Sciatic nerve (tissue), 2 donors: ENCODE data around the gene USP25. TPM values are rescaled to one million over a fixed set of nuclear protein-coding genes. Genes with fewer than 3 reads are reported as not detected.

Experiments used
- ATAC-seq: fragments of 200-7000 bp; cut with Tn5 transposase; one replicate; pipeline ENCODE4 v1.9.1; 2020; ENCODE audit warnings: mild to moderate bottlenecking, moderate library complexity
- DNase-seq: peaks from one replicate; pipeline ENCODE4 v3.0.0-alpha.2; 2020; ENCODE audit warnings: low spot score
- intact Hi-C: fragments of 100-400 bp; cut with DNase I; formaldehyde crosslinking; loops from one replicate; pipeline ENCODE4 v1.14.2; 2022
- total RNA-seq: library from RNA; stranded (reverse); fragmentation: NEBNext Ultra II Directional; extraction: Animal tissue kit (Norgen Biotek cat#: 25700); gene quantifications from one replicate; pipeline ENCODE4 v1.2.1, GENCODE V29; 2021
- donor health status: DM: no; HTN: no; CAD: no.
- donor health status: DM: no; HTN: no; CAD: no.

Gene USP25
- total RNA-seq, 1 donor from 2014 or later = 95.2 TPM

DNA sequence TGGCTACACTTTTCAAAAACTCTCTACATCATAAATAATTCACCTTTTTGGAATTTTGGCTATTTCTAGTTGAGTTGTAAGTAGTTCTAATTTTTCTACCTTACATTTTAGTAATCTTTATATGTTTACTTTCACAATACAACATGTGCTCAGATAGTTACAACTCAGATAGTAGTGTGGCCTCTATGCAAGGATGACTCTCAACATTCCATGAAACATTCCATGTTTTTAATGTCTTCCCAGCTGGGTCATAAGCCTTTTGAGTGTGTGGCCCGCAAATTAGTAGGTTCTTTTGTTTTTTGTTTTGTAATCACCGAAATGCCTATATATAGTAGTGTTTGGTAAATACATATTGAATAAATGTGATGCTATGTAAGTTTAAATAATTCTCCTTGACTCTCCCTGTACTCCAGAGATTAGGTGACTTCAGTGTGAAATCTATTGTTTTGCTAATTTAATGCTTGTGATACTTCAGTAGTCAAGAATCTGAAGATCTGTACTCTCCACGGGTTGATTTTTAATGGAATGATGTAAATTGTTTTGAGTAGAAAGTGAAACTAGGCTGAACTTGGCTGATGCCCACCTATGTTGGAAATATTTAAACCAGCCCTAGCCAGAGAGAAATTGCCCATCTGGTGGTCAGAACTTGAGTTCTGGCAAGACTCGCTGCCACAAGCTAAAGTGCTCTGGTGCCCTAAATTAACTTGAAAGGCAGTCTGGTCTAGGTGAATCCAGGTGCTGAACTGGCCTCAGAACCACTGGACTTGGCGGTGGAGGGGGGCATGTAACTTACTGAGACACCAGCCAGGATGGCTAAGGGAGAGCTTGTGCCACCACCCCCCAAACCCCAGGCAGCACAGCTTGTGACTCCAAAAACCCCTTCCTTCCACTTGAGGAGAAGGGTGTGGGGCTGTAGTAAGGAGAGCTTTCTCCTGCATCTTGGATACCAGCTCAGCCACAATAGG is 165.6 kb downstream of the USP25 start:
- intact Hi-C loops = no loop called here
- ATAC-seq (peak; percentile 52), DNase-seq (no peak)

DNA sequence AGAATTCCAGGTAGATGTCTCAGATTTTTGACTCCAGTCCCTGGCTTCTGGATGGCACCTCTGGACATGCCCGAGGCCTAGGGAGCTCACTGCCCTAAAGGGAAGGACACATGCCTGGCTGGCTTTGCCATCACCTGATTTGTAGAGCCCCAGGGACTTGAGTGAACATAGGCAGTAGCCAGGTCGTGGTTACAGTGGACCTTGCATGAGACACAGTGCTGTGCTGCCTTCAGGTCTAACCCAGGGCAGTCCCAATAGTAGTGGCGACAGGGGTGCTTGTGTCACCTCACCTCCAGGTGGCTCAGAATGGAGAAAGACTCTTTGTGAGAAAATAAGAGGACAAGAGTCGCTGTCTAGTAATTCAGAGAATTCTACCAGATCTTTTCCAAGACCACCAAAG is 166.7 kb downstream of the USP25 start:
- intact Hi-C loops = no loop called here
- DNase-seq = no peak
- ATAC-seq = no peak

DNA sequence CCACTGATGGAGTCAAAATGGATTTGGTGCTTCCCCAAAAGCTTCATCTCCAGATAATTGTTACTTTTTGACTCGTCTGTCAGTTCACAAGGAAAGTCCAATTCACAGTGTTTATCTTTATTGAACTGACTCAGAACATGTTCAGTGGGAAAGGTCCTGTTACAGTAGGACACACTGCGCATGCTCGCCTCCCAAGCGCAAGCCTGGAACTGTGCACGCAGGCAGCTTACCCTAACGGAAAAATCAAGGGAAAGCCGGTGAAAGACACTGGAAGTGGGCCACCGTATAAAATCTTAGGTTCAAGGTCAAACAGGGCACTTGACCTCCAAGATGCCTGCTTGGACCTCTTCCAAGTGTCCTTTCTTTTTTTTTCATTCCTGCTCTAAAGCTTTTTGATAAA is 174.6 kb downstream of the USP25 start:
- DNase-seq = no peak
- intact Hi-C loops = no loop called here
- no peak for ATAC-seq

DNA sequence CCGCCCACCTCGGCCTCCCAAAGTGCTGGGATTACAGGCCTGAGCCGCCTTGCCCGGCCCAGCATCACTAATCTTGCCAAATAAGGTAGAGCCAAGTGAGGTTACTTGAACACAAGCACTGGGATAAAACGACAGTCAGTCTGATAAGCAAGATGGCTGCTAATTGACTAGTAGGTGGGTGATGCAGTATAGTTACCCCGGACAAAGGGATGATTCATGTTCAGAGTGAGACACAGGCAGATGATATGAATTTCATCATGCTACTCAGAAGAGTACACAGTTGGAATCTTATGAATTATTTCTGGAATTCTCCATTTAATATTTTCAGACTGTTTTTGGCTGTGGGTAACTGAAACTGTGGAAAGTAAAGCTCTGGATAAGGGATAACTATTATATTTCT is 178.4 kb downstream of the USP25 start:
- intact Hi-C loops = no loop called here
- ATAC-seq (no peak), DNase-seq (no peak)

DNA sequence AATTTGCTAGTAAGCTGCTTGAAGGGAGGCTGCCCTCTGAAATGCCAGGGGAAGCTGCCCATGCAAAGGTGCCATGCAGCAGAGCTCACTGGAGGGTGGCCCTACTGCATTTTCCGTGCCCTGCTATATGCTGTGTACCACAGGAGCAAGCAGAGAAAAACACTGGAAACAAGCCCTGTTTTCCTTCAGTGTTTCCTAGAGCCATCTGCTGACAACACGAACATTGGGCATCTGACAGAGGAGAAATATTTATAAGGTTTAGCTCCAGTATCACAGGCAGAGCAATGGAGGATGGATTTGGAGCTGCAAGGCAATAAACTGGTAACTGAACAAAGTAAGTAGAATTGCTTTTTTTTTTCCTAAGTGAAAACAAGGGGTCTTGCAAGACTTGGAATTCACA is 198.4 kb downstream of the USP25 start:
- ATAC-seq (peak; percentile 32), DNase-seq (no peak)
- intact Hi-C loops = no loop called here

DNA sequence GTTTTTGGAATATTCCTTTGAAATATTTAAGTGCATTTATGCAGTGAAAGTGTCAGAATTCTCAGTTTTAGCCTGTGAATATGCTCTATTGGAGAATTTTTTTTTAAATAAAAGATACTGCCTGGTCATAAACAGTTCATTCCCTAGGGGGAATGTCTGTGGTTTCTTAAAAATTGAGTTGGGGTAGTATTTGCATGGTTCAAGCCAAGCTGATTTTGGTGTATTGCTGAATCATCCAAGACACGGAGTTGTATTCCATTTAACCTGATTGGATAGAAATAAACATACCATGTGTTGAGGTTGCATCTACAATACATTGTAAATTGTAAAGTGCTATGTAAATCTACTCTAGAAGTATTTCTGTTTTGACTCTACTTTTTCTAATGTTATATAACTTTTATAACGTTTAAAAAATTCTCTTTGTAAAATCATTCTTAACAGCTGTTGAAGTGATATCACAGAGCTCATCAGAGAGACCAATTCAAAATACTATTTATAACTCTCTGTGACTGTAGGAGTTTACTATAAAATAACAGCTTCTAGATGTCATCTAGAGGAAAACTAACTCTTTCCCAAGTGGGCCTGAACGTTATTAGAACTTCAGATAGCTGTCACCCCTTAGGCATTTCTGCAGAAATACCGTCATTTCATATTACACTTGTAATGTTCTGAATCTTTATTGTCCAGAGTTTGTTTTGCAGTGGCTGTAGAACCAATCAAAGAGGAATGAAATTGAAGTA is 199.1 kb downstream of the USP25 start:
- intact Hi-C loops = no loop called here
- ATAC-seq (no peak), DNase-seq (no peak)

DNA sequence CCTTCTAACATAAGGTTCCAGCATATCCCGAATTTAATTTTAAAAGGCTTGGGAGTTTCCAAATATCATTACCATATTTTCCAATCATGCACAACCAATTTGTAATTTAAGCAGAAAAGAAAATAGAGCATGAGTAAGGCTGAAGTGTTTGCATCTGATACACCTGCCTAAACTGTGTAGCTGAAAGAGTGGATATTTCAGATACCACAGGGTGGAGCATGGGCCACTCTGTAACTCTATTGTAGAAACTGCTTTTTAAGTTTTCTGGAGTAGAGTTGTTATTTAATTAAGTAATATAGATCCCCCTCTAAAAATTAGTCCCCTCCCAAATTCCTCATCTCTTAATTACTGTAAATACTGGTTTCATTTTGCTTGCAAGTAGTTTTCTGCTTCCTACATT is 199.8 kb downstream of the USP25 start:
- intact Hi-C loops = no loop called here
- no peak for DNase-seq

More for the DNA sequence above, 199.8 kb downstream of the USP25 start:
- ATAC-seq = peak; percentile 53
